GM21786 (cell line): ENCODE data around the gene SCARF2.
"Not testable (repeated sequence)": the region's sequence is repeated elsewhere in the genome, so short reads cannot be mapped to it uniquely, and the experiment has no call there.

Experiments used
- ATAC-seq: cut with Tn5 transposase; IDR thresholded peaks from one replicate; pipeline ENCODE4 v1.9.1; 2021; ENCODE audit not compliant: unreplicated experiment

Gene SCARF2

GRCh38 chr22:20437613-20438426, at the start of gene SCARF2:
Gene SCARF2 (minus strand): TSS chr22:20437825. CDS start chr22:20437754, 71 bp downstream.
- no peak for ATAC-seq

DNA sequence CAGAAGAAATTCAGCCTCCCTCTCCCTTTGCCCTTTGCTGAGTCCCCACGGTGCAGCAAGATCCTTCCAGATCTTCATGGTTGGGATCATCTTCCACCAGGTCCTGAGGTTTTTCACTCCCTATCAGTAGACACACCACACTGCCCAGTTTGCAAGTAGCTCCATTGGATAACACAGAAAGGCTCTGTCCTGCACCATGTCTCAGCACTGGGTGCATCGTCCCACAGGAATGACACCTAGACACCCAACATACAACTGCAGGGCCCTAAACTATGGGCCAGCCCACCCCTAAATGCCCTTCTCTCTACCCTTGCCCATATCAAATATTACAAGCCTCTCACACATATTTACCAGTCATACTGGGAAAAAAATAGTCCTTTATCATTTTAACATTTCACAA, 48.6 kb upstream of the SCARF2 start:
- ATAC-seq: no peak

DNA sequence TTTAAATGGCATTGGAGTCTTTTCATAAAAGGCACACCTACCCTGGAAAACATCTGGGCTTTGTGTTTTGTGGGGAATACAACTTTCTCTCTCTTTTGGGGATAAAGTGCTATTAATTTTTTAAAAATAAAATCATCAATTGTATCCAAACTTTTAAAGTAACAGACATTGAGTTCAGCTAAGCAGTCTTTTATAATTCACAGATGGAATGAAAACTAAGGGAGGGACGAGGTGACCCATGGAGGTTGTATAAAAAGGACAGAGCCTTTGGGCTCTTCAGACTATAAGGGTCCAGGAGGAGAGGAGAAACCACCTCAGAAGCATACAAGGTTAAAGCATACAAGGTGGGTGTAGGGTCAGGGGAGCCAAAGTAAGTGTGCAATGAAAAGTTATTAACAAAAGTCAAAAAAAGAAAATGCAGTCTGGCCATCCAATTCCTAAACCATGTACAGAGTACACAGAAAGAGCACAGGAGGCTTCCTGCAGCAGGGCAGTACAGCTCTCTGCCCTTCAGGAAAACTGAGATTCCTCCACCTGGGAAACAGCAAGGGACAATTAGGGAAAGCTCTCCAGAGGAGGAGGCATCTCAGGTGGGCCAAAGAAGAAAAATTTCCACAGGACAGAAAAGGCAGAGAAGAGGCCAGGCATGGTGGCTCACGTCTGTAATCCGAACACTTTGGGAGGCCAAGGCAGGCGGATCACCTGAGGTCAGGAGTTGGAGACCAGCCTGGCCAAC, 47.5 kb upstream of the SCARF2 start:
- ATAC-seq: no peak

GRCh38 chr22:20483771-20484170, 46.1 kb upstream of the SCARF2 start:
- no peak for ATAC-seq

GRCh38 chr22:20483143-20483506, 45.5 kb upstream of the SCARF2 start:
- not testable (repeated sequence) for ATAC-seq

- ATAC-seq: no peak
Observed at GRCh38 chr22:20479612-20480196, 42.1 kb upstream of the SCARF2 start.

DNA sequence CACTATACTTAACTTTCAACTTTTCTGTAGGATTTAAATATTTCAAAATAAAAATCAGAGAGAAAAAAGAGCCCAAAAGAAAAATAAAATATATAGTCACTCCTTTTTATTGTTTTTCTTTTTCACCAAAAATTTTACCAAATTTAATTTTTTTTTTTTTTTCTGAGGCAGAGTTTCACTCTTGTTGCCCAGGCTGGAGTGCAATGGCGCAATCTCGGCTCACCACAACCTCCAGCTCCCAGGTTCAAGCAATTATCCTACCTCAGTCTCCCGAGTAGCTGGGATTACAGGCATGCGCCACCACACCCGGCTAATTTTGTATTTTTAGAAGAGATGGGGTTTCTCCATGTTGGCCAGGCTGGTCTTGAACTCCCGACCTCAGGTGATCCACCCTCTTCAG, 40.4 kb upstream of the SCARF2 start:
- not testable (repeated sequence) for ATAC-seq

GRCh38 chr22:20475569-20475968, 37.9 kb upstream of the SCARF2 start:
- not testable (repeated sequence) for ATAC-seq

DNA sequence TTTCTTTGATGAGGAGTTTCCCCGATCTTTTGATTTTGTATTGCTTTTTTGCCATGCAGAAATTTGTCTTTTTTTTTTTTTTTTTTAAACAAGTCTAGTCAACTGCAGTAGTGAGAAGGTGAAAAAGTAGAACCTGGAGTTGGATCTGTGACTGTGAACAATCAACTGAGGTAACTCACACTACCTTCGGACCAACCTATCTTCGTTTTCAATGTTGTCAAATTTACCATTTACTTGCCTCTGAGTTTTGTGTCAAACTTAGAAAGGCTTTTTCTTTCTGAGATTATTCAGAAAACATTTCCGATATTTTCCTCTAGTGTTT, 37.5 kb upstream of the SCARF2 start:
- no peak for ATAC-seq

DNA sequence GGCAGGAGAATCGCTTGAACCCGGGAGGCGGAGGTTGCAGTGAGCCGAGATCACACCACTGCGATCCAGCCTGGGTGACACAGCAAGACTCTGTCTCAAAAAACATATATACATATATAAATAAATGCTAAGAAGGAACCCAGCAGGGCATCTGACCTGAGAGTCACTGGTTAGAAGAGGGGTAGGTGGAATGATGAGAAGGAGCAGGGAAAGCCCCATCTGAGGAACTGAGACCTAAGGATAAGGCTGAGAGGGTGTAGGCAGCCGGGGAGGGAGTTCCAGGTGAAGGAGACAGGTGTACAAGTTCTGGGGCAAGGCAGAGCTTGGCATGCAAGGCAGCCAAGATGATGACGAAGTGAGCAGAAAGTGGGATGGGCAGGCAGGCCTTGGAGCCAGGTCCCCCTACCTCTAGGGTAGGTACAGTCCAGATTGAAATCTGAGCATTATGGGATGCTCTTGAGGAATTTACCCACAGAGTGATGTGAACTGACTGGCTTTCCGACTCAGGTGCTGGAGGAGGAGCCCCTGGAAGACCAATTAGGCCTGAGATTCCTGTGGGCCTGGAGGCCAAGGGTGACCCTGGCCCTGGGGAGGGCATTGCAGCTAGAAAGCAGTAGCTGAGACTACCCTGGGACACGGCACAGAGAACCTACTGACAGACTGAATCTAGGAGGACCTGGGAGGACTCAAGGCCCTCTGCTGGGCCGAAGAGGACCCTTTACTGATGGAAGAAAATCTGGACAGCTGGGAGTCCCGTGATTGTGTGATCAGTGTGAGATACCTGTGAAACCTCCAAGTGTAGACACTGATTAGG, 35.2 kb upstream of the SCARF2 start:
- ATAC-seq: no peak

DNA sequence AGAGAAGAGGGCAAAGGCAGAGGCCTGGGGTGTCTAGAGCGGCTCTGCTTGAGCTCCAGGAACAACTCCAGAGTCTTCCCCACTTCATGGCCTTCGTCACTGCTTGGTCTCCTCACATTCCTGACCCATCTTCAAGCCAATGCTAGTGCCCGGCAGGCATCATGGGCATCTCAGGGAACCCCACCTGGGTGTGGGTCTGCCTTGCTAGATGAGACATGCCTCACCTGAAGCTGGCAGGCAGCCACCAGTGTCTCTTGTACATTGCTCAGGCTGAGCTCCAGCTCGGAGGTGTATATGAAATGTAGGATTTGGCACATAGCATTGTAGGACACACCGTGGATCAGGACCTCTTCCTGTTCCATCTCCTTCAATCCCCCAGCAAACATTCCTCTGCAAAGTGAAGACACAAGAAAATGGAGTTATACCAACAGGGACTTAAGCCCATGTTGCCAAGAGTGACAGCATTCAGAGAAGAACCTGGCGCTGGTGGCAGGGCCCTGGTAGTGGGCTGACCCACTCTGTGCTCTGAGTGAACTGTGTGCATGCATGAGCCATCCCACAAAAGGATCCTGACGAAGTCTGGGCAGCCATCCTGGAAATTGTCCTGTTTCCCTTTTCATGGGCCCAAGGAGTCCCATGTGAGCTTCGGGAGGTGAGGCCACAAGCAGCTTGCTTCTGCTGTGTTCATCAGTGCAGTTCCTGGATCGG, 33.7 kb upstream of the SCARF2 start:
- no peak for ATAC-seq

GRCh38 chr22:20470525-20470924, 32.9 kb upstream of the SCARF2 start:
- not testable (repeated sequence) for ATAC-seq

DNA sequence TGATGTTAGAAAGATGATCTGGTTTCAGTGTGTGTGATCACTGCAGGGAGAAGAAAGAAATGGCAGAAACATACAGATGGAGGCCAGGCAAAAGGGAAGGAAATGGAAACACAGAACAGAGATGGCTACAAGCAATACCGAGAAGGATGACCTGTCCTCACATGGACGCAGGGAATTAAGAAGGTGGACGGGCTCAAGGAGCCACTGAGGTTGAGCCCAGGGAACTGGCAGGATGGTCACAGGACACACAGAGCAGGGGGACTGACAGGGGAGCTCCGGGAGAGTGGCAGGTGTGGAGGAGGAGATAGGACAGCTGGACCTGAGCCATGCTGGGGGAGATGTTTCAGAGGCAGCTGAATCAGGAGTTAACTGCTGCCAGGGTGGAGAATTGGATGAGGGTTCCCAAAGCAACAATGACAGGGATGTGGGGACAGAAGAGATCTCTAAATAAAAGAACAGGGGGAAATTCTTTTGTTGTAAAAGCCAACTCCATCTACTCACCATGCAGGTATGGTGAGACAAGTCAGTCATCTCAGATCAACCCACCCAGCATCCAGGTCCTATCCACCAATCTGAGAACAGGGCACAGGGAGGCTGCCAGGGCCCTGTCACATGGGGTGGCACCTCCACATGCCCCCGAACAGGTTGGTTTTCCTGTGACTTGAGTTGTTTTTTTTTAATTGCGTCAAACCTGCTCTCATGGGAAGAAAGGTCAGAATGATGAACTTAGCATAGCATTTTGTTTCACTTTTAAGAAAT, 31.7 kb upstream of the SCARF2 start:
- ATAC-seq: no peak

DNA sequence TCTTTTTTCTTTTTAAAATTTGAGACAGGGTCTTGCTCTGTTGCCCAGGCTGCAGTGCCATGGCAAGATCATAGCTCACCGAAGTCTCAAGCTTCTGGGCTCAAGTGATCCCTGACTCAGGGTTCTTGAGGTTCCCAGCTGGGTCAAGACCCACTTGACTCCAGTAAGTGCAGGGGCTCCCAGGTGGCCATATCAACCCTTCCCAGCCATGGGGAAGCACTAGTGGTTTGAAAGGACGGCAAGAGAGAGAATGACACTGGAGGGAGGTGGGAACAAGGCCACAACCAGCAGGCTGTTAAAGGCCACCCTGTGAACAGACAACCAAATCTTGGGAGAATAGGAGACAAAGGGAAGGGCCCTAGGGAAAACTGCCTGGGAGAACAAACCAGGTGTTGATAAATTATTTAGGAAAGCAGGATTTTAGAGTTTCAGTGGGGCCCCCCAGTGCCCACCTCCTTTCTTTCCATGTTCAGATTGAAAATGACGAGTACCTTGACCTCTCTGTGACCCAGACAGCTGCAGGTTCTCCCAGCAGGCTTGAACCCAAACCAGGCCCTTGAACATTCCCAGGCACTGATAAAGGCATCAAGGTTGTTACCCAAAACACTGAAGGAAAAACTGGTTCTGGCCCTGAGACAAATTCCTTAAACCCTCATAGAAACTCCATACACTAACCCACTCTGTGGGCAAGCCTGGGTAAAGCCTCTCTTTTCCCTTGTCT, 29.2 kb upstream of the SCARF2 start:
- ATAC-seq: no peak

DNA sequence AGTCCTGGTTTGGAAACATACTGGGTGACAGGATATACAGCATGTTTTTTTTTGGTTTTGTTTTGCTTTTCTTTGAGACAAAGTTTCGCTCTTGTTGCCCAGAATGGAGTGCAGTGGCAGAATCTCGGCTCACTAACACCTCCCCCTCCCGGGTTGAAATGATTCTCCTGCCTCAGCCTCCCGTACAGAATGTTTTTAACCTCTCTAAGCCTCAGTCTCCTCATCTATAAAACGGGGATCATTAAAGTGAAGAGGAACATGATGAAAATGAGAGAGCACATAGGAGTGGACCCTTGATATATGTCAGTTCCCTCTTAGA, 28.1 kb upstream of the SCARF2 start:
- ATAC-seq: no peak

GRCh38 chr22:20464912-20465758, 27.5 kb upstream of the SCARF2 start:
- no peak for ATAC-seq

DNA sequence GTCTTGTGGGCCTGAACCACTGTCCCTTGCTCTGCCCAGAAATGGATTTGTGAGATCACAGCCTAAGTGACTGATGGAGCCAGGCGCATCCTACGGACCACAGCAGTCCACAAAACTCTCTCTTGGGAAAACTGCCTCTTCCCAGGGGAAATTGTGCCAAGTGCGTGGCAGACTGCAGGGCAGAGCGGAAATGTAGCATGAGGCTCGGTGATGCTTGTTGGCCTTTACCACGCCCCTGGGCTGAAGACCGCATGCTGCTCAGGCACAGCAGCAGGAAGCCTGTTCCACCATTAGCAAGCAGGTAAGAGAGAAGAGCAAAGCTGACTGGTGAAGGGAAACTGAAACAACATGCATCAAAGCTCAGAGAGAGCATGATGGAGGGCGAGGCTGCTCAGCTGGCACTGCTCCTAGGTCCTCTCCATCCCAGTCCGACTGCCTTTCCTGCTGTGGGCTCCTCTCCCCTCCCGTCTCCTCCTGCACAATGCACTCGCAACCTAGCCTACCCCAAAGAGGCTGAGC, 26.5 kb upstream of the SCARF2 start:
- no peak for ATAC-seq

GRCh38 chr22:20463324-20464095, 25.9 kb upstream of the SCARF2 start:
- ATAC-seq: no peak
